Osteoblast (primary cell): ENCODE results near the gene INTS3. TPM values are rescaled to one million over a fixed set of nuclear protein-coding genes. Genes with fewer than 3 reads are reported as not detected.

Experiments
- DNase-seq: peaks from one replicate; pipeline ENCODE4 v3.0.0; 2011; ENCODE audit warnings: low spot score, mixed read lengths; ENCODE audit not compliant: insufficient read length; ENCODE audit errors: missing footprints
- H2AFZ ChIP-seq: 2 replicates; pipeline ENCODE4 v1.6.0; 2011; ENCODE audit warnings: mild to moderate bottlenecking, low read length
- H3K27ac ChIP-seq: 2 replicates; pipeline ENCODE4 v1.5.1; 2011; ENCODE audit warnings: mild to moderate bottlenecking, low read depth, low read length, moderate library complexity
- H3K27me3 ChIP-seq: 2 replicates; pipeline ENCODE4 v1.6.0; 2012; ENCODE audit warnings: mild to moderate bottlenecking, control low read depth, inconsistent platforms, low read length, moderate library complexity; ENCODE audit not compliant: insufficient read depth
- H3K36me3 ChIP-seq: 2 replicates; pipeline ENCODE4 v1.5.1; 2011; ENCODE audit warnings: mild to moderate bottlenecking, low read length, control low read depth, moderate library complexity; ENCODE audit not compliant: insufficient read depth
- H3K4me1 ChIP-seq: 2 replicates; pipeline ENCODE4 v1.5.1; 2011; ENCODE audit warnings: mild to moderate bottlenecking, low read length, control low read depth, moderate library complexity; ENCODE audit not compliant: insufficient read depth
- H3K4me2 ChIP-seq: 2 replicates; pipeline ENCODE4 v1.6.0; 2011; ENCODE audit warnings: mild to moderate bottlenecking, low read length; ENCODE audit not compliant: insufficient read depth
- H3K4me3 ChIP-seq: fragments of 200-600 bp; sonication (generic); 3 replicates; pipeline ENCODE4 v1.5.1; 2012; ENCODE audit warnings: mild to moderate bottlenecking, low read length, inconsistent platforms; ENCODE audit not compliant: insufficient read depth
- H3K79me2 ChIP-seq: 2 replicates; pipeline ENCODE4 v1.6.0; 2012; ENCODE audit warnings: mild to moderate bottlenecking, low read length, control low read depth, inconsistent platforms; ENCODE audit not compliant: insufficient read depth
- H3K9me3 ChIP-seq: 2 replicates; pipeline ENCODE4 v1.5.1; 2011; ENCODE audit warnings: low read depth, low read length, control low read depth
- H4K20me1 ChIP-seq: 2 replicates; pipeline ENCODE4 v1.6.0; 2012; ENCODE audit warnings: mild to moderate bottlenecking, low read length, control low read depth; ENCODE audit not compliant: insufficient read depth
- CTCF ChIP-seq: IDR thresholded peaks from 2 replicates; pipeline ENCODE4 v1.5.1; 2011; ENCODE audit warnings: mild to moderate bottlenecking, low read depth, low read length, moderate library complexity; ENCODE audit errors: extremely low read depth
- total RNA-seq: library from RNA; depleted of rRNA; stranded (reverse); fragments of >200 nt; gene quantifications from 2 replicates; pipeline ENCODE4 v1.2.3, GENCODE V29; 2012

The INTS3 gene
- total RNA-seq, 1 donor: 42.7 TPM

- Histone ChIP-seq H3K27ac (no peak overlapping the region), H3K36me3 (no peaks in the 10 kb centered on the region), H2AFZ (no peak overlapping the region), H3K9me3 (no peaks in the 10 kb centered on the region), H3K27me3 (no peaks in the 10 kb centered on the region), H3K4me2 (no peak overlapping the region), H3K79me2 (no peaks in the 10 kb centered on the region), H3K4me1 (peaks cover 26% of the 10 kb centered on the region), H3K4me3 (no peak overlapping the region), H4K20me1 (peaks cover 4% of the 10 kb centered on the region)
- no peak for TF ChIP-seq CTCF
- DNase-seq: no peak
Measured at GRCh38 chr1:153792631-153793041, 64.8 kb downstream of the INTS3 start.

- DNase-seq: no peak
- Histone ChIP-seq H2AFZ (no peak overlapping the region), H3K4me3 (no peak overlapping the region), H3K9me3 (no peaks in the 10 kb centered on the region), H3K27me3 (no peaks in the 10 kb centered on the region), H3K79me2 (no peaks in the 10 kb centered on the region), H3K4me2 (no peak overlapping the region), H3K4me1 (peaks cover 26% of the 10 kb centered on the region), H3K27ac (no peak overlapping the region), H4K20me1 (peaks cover 4% of the 10 kb centered on the region), H3K36me3 (no peaks in the 10 kb centered on the region)
- TF ChIP-seq CTCF: no peak
Measured at GRCh38 chr1:153793261-153793972, 65.6 kb downstream of the INTS3 start.

GRCh38 chr1:153793973-153794615, 66.2 kb downstream of the INTS3 start:
- DNase-seq: no peak
- no peaks in the 10 kb centered on the region for H3K9me3 ChIP-seq
- no peak overlapping the region for H3K4me2 ChIP-seq
- H3K27me3 ChIP-seq: no peaks in the 10 kb centered on the region
- no peaks in the 10 kb centered on the region for H3K79me2 ChIP-seq
- peaks cover 26% of the 10 kb centered on the region for H3K4me1 ChIP-seq
- no peak overlapping the region for H3K4me3 ChIP-seq
- H3K36me3 ChIP-seq: no peaks in the 10 kb centered on the region
- H4K20me1 ChIP-seq: peaks cover 4% of the 10 kb centered on the region
- no peak for TF ChIP-seq CTCF
- H2AFZ ChIP-seq: no peak overlapping the region
- H3K27ac ChIP-seq: no peak overlapping the region

GRCh38 chr1:153794624-153795329, 66.9 kb downstream of the INTS3 start:
- H3K4me1 ChIP-seq: peaks cover 20% of the 10 kb centered on the region
- DNase-seq: no peak
- H3K36me3 ChIP-seq: no peaks in the 10 kb centered on the region
- no peaks in the 10 kb centered on the region for H3K27me3 ChIP-seq
- H3K9me3 ChIP-seq: no peaks in the 10 kb centered on the region
- H4K20me1 ChIP-seq: peaks cover 4% of the 10 kb centered on the region
- H3K27ac ChIP-seq: no peak overlapping the region
- no peak overlapping the region for H3K4me2 ChIP-seq
- H3K79me2 ChIP-seq: no peaks in the 10 kb centered on the region
- H2AFZ ChIP-seq: no peak overlapping the region
- TF ChIP-seq CTCF: no peak
- no peak overlapping the region for H3K4me3 ChIP-seq
